ENCODE data around the gene ATN1. TPM values are rescaled to one million over a fixed set of nuclear protein-coding genes. Genes with fewer than 3 reads are reported as not detected.

ATN1 gene
- total RNA-seq, 1 donor from 2014 or later: 123 TPM

GRCh38 chr12:6952863-6953441 is 25.2 kb downstream of the ATN1 start:
- ATAC-seq (no peak), DNase-seq (no peak)
- no peaks in the 10 kb centered on the region for H3K9me3 ChIP-seq
- peaks cover 34% of the 10 kb centered on the region for H3K36me3 ChIP-seq
- H3K27me3 ChIP-seq (ENCODE audit: low read depth): no peaks in the 10 kb centered on the region
- H3K4me3 ChIP-seq: peak overlapping the region; percentile 65
- intact Hi-C loops (cut with DNase I): no loop called here
- no peak for TF ChIP-seq CTCF (IDR thresholded peaks at IDR 0.05)
- peaks cover 68% of the 10 kb centered on the region for H3K4me1 ChIP-seq
- peak overlapping the region; percentile 79 for H3K27ac ChIP-seq

GRCh38 chr12:6953442-6954315 is 25.9 kb downstream of the ATN1 start:
- peak overlapping the region; percentile 65 for H3K4me3 ChIP-seq
- H3K27ac ChIP-seq: peak overlapping the region; percentile 79
- DNase-seq: peak; percentile 83
- peaks cover 34% of the 10 kb centered on the region for H3K36me3 ChIP-seq
- intact Hi-C loops (cut with DNase I): no loop called here
- ATAC-seq: peak; percentile 60 to 69
- H3K27me3 ChIP-seq (ENCODE audit: low read depth): no peaks in the 10 kb centered on the region
- no peak for TF ChIP-seq CTCF (IDR thresholded peaks at IDR 0.05)
- H3K9me3 ChIP-seq: no peaks in the 10 kb centered on the region
- H3K4me1 ChIP-seq: peaks cover 73% of the 10 kb centered on the region

- Histone ChIP-seq H3K4me1 (peaks cover 74% of the 10 kb centered on the region), H3K27me3 (ENCODE audit: low read depth) (no peaks in the 10 kb centered on the region), H3K27ac (peak overlapping the region; percentile 79), H3K4me3 (peak overlapping the region; percentile 65), H3K36me3 (peaks cover 34% of the 10 kb centered on the region), H3K9me3 (no peaks in the 10 kb centered on the region)
- peak; percentile 34 for DNase-seq
- no peak for TF ChIP-seq CTCF (IDR thresholded peaks at IDR 0.05)
- intact Hi-C loops (cut with DNase I): no loop called here
- no peak for ATAC-seq
Observed at GRCh38 chr12:6954316-6955107, 26.8 kb downstream of the ATN1 start.

- peak; percentile 33 for DNase-seq
- H3K27ac ChIP-seq: peak overlapping the region; percentile 79
- H3K27me3 ChIP-seq (ENCODE audit: low read depth): no peaks in the 10 kb centered on the region
- H3K4me3 ChIP-seq: no peak overlapping the region
- H3K4me1 ChIP-seq: peaks cover 75% of the 10 kb centered on the region
- H3K36me3 ChIP-seq: peaks cover 40% of the 10 kb centered on the region
- H3K9me3 ChIP-seq: no peaks in the 10 kb centered on the region
- intact Hi-C loops (cut with DNase I): no loop called here
- no peak for TF ChIP-seq CTCF (IDR thresholded peaks at IDR 0.05)
- ATAC-seq: no peak
Observed at GRCh38 chr12:6955108-6956020, 27.6 kb downstream of the ATN1 start.

Data from lower lobe of right lung (tissue), 2 donors.